Measurements from ENCODE around the gene TIGD3.

- TF ChIP-seq, protein P1, sequence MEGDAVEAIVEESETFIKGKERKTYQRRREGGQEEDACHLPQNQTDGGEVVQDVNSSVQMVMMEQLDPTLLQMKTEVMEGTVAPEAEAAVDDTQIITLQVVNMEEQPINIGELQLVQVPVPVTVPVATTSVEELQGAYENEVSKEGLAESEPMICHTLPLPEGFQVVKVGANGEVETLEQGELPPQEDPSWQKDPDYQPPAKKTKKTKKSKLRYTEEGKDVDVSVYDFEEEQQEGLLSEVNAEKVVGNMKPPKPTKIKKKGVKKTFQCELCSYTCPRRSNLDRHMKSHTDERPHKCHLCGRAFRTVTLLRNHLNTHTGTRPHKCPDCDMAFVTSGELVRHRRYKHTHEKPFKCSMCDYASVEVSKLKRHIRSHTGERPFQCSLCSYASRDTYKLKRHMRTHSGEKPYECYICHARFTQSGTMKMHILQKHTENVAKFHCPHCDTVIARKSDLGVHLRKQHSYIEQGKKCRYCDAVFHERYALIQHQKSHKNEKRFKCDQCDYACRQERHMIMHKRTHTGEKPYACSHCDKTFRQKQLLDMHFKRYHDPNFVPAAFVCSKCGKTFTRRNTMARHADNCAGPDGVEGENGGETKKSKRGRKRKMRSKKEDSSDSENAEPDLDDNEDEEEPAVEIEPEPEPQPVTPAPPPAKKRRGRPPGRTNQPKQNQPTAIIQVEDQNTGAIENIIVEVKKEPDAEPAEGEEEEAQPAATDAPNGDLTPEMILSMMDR (IDR thresholded peaks at IDR 0.05; ENCODE audit: low read length), result no peak
- no peak for TF ChIP-seq EZH2 (IDR thresholded peaks at IDR 0.05; ENCODE audit: borderline replicate concordance, low read length)
Measured at GRCh38 chr11:65378928-65379638, 24.5 kb downstream of the TIGD3 start.
